IPS-18c (cell line): ENCODE results near the gene CYP46A1.

Source experiments
- H3K4me3 ChIP-seq: 2 replicates; pipeline ENCODE4 v1.7.0; 2013; ENCODE audit warnings: low read depth, mild to moderate bottlenecking, low read length, moderate library complexity; ENCODE audit not compliant: insufficient read depth
- H3K9me3 ChIP-seq: one replicate; pipeline ENCODE4 v1.6.1; 2013; ENCODE audit warnings: mild to moderate bottlenecking, low read length, moderate library complexity; ENCODE audit not compliant: control insufficient read depth, insufficient read depth

CYP46A1 gene

GRCh38 chr14:99728231-99728920, 44.3 kb downstream of the CYP46A1 start:
- Histone ChIP-seq H3K4me3 (no peak overlapping the region), H3K9me3 (no peaks in the 10 kb centered on the region)

- Histone ChIP-seq H3K9me3 (no peaks in the 10 kb centered on the region), H3K4me3 (no peak overlapping the region)
These were observed 44.9 kb downstream of the CYP46A1 start for GRCh38 chr14:99728981-99729451.

- Histone ChIP-seq H3K4me3 (peak overlapping the region; percentile 60), H3K9me3 (no peaks in the 10 kb centered on the region)
These were observed 46.1 kb downstream of the CYP46A1 start for GRCh38 chr14:99729991-99730875.

- no peaks in the 10 kb centered on the region for H3K9me3 ChIP-seq
- no peak overlapping the region; the same call in 1 of the 2 replicates for H3K4me3 ChIP-seq
These were observed 46.9 kb downstream of the CYP46A1 start for GRCh38 chr14:99730876-99731546.

DNA sequence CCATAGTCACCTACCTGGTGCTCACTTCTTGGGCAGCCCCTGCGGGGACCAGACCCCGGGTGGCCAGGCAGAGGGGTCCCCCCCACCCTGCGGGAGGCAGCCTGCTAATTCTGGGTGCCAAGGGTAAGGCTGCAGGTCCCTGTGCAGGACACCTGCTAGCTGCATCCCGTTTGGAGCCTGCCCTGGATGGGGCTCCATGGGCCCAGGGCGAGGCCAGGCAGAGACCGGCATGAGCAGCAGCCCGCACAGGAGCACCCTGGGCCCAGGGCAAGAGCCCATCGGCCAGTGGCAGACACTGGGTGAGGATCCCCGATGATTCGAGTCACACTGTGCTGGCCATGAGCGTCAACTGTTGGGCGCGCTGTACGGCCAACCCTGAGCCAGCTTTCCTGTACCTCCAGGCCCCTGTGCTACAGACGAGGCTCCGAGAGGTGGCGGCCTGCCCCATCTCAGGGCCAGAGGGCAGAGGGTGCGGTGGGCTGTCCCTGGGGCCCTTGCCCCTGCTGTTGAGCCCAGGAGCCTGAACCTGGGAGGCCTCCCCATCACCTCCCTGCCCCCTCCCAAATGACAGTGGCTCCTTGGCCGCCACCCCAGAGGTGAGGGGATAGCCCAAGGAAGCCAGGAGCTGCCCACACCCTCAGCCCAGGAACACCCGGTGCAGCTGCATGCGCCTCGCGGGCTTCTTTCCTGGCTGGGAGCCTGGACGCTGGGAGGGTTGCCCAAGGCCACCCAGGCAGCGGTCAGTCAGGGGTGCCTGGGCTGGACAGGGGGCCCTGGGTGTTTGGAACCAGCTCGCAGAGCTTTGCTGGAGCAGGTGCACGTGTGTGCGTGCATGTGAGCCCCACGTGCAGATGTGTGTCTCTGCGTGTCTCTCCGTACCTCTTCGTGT, 47.7 kb downstream of the CYP46A1 start:
- H3K4me3 ChIP-seq: no peak overlapping the region

DNA sequence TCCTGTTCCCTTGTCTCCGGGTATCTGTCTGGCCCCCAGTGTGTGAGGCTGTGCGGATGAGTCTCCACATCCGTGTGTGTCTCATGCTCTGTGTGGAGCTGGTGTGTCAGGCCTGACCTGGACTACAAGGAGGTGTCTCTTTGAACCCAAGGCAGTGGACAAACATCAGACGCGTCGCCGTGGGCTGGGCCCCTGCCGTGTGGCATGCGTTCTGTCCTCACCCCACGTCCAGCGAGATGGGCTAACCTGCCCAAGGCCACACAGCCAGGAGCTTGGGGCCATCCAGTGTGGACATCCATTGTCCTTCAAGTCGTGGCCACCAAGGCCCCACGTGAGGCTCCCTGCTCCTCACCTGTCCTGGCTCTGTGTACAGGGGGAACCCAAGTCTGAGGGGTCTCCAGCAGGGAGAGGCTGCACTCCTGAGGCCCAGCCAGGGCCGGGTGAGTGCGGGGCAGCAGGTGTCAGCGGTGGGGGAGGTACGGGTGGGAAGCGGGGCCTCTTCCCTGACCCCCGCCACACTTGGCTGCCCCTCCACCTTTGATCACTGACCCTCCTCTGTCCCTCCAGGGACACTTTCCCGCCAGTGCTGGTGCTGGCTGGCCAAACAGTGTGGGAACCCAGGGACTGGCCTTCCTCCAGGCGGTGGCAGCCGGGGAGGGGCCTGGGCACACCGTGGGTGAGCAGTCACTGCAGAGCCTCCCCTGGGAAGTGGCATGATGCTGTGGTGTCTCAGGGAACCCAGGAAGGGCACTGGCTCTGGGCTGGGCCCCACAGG, 48.5 kb downstream of the CYP46A1 start:
- Histone ChIP-seq H3K9me3 (no peaks in the 10 kb centered on the region), H3K4me3 (no peak overlapping the region)

More for the DNA sequence above, 47.7 kb downstream of the CYP46A1 start:
- no peaks in the 10 kb centered on the region for H3K9me3 ChIP-seq

DNA sequence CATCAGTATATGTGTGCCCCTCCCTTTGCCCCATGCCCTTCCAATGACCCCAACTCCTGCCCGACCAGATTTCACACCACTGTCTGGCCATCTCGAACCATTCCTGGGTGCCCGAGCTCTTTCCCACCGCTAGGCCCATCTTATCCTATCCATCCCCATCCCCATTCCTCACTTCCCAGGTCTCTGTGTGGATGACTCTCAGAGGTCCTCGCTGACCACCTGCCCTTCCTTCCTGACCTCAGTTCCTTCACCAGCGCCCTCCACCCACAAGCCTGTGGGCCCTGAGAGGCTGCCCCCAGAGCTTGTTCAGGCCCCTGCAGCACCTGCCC, 49.1 kb downstream of the CYP46A1 start:
- H3K4me3 ChIP-seq: no peak overlapping the region
- no peaks in the 10 kb centered on the region for H3K9me3 ChIP-seq

GRCh38 chr14:99733540-99734405, 49.7 kb downstream of the CYP46A1 start:
- no peak overlapping the region for H3K4me3 ChIP-seq
- no peaks in the 10 kb centered on the region for H3K9me3 ChIP-seq

DNA sequence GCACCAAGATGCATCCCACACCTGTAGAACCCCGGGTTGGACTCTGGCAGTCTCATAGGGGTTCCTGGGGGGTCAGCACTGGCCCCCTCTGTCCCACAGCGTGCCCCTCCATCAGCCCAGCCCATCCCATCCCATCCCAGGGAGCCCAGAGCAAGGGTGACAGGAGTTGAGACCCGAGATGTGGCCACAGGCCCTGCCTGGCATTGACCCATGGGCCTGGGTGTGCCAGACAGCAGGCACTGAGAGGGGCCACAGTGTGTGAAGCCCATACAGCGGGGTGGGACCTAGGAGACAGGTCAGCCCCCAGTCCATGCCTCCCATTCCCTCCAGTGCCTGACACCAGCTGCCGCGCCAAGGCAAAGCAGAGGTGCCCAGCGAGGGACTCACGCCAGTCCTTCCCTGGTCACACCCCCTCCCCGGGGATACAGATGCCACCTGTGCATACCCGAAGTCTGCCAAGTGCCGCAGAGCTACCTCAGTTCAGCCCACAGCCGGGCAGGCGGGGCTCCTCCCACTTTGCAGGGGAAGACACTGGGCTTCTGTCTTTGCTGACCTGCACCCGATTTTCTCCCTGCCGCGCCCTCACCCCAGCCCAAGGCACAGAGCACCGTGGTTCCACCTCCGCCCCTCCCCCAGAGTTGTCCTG, 50.4 kb downstream of the CYP46A1 start:
- no peak overlapping the region for H3K4me3 ChIP-seq
- no peaks in the 10 kb centered on the region for H3K9me3 ChIP-seq

GRCh38 chr14:99735189-99736135, 51.4 kb downstream of the CYP46A1 start:
- H3K4me3 ChIP-seq: no peak overlapping the region
- no peaks in the 10 kb centered on the region for H3K9me3 ChIP-seq

- Histone ChIP-seq H3K9me3 (no peaks in the 10 kb centered on the region), H3K4me3 (no peak overlapping the region)
These were observed 52.7 kb downstream of the CYP46A1 start for GRCh38 chr14:99736603-99737371.

GRCh38 chr14:99737451-99737951, 53.4 kb downstream of the CYP46A1 start:
- H3K4me3 ChIP-seq: no peak overlapping the region
- H3K9me3 ChIP-seq: no peaks in the 10 kb centered on the region

DNA sequence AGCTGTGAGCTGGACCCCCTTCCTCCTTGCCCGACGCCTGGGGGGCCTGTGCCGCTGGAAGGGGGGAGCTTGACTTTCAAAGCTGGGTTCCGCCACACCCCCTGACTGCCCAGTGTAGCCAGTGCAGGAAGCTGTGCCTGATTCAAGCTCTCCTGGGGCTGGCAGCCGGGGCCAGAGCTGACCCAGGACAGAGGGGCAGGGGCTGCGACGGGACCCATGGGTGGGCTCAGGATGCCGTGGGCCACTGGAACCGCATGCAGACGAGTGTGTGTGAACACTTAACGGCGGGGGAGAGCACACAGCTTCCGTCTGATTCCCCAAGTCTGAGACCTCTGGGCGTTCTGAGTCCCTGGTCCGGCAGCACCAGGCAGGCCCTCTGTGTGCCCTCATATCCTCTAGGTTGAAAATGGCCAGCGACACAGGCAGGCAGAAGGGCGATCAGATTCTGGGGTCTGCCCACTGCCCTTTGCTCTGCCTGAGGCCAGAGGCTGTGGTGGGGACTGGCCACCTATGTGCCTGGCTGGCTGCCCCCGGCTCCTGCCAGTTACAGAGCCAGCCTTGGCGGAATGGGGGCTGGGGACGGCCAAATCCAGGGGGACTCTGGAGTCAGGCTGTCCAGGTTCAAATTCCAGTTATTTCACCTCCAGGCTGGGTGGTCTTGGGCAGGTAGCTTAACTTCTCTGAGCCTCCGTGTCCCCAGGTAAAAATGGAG, 54.0 kb downstream of the CYP46A1 start:
- Histone ChIP-seq H3K4me3 (no peak overlapping the region), H3K9me3 (no peaks in the 10 kb centered on the region)
